OCI-LY3 (cell line): Measurements from ENCODE around the gene FNIP1.

Source experiments
- H2AFZ ChIP-seq: fragments of 200-600, 300-600 bp; shearing (Covaris generic); 2 replicates; pipeline ENCODE4 v1.6.0; 2014; ENCODE audit warnings: antibody characterized with exemption, low read depth, low read length
- H3K27ac ChIP-seq: fragments of 200-600, 300-600 bp; sonication (generic); 2 replicates; pipeline ENCODE4 v1.5.1; 2014; ENCODE audit warnings: mild to moderate bottlenecking, low read length, moderate library complexity, mixed read lengths
- H3K27me3 ChIP-seq: fragments of 200-600, 300-600 bp; sonication (generic); 2 replicates; pipeline ENCODE4 v1.6.1; 2014; ENCODE audit warnings: low read depth, low read length, mixed read lengths
- H3K36me3 ChIP-seq: fragments of 200-600, 300-600 bp; sonication (generic); replicated peaks from 2 replicates; pipeline ENCODE3; 2014; ENCODE audit warnings: low read depth, low read length, mixed read lengths
- H3K4me1 ChIP-seq: fragments of 300-600, 200-600 bp; sonication (generic); 2 replicates; pipeline ENCODE4 v1.6.1; 2014; ENCODE audit warnings: low read length, mixed read lengths
- H3K4me2 ChIP-seq: fragments of 200-600, 300-600 bp; sonication (generic); 2 replicates; pipeline ENCODE4 v1.6.1; 2014; ENCODE audit warnings: low read length, mixed read lengths
- H3K4me3 ChIP-seq: fragments of 300-600, 200-600 bp; sonication (generic); 2 replicates; pipeline ENCODE4 v1.5.1; 2014; ENCODE audit warnings: antibody characterized with exemption, mild to moderate bottlenecking, low read length, moderate library complexity
- H3K79me2 ChIP-seq: fragments of 300-600, 200-600 bp; shearing (Covaris generic); 2 replicates; pipeline ENCODE4 v1.6.1; 2014; ENCODE audit warnings: mild to moderate bottlenecking, low read length, mixed read lengths
- H3K9ac ChIP-seq: fragments of 300-600, 200-600 bp; shearing (Covaris generic); 2 replicates; pipeline ENCODE4 v1.6.0; 2014; ENCODE audit warnings: mild to moderate bottlenecking, low read length, moderate library complexity
- H3K9me3 ChIP-seq: fragments of 200-600, 300-600 bp; shearing (Covaris generic); 2 replicates; pipeline ENCODE4 v1.6.1; 2014; ENCODE audit warnings: low read length, mixed read lengths; ENCODE audit not compliant: insufficient read depth
- H4K20me1 ChIP-seq: fragments of 200-600, 300-600 bp; sonication (generic); 2 replicates; pipeline ENCODE4 v1.6.1; 2016; ENCODE audit warnings: low read length, mixed read lengths; ENCODE audit not compliant: insufficient read depth
- CTCF ChIP-seq: fragments of 200-600, 300-600 bp; sonication (generic); IDR thresholded peaks from 2 replicates; pipeline ENCODE4 v1.5.1; 2014; ENCODE audit warnings: antibody characterized with exemption, low read length, low read depth
- EZH2phosphoT487 ChIP-seq: fragments of 200-600 bp; shearing (Covaris generic); IDR thresholded peaks from 2 replicates; pipeline ENCODE4 v1.6.1; 2018; ENCODE audit warnings: antibody characterized with exemption, mixed run types, low read depth

FNIP1 gene

GRCh38 chr5:131685516-131686171, 111.2 kb downstream of the FNIP1 start:
- H3K4me1 ChIP-seq = no peaks in the 10 kb centered on the region
- no peaks in the 10 kb centered on the region for H3K9me3 ChIP-seq
- TF ChIP-seq CTCF = no peak
- no peak for TF ChIP-seq EZH2phosphoT487
- H2AFZ ChIP-seq = no peak overlapping the region
- no peak overlapping the region for H3K4me3 ChIP-seq
- no peak overlapping the region for H3K9ac ChIP-seq
- H3K27me3 ChIP-seq = no peaks in the 10 kb centered on the region
- no peaks in the 10 kb centered on the region for H3K79me2 ChIP-seq
- no peak overlapping the region for H3K27ac ChIP-seq
- H3K4me2 ChIP-seq = no peak overlapping the region
- peaks cover 2% of the 10 kb centered on the region for H3K36me3 ChIP-seq
- H4K20me1 ChIP-seq = no peaks in the 10 kb centered on the region

- Histone ChIP-seq H3K36me3 (peaks cover 2% of the 10 kb centered on the region), H3K9ac (no peak overlapping the region), H2AFZ (no peak overlapping the region), H3K9me3 (no peaks in the 10 kb centered on the region), H4K20me1 (no peaks in the 10 kb centered on the region), H3K4me3 (no peak overlapping the region), H3K4me1 (no peaks in the 10 kb centered on the region), H3K27me3 (no peaks in the 10 kb centered on the region), H3K4me2 (no peak overlapping the region), H3K79me2 (no peaks in the 10 kb centered on the region), H3K27ac (no peak overlapping the region)
- TF ChIP-seq EZH2phosphoT487 (no peak), CTCF (no peak)
These were observed 112.2 kb downstream of the FNIP1 start for GRCh38 chr5:131684595-131684994.

GRCh38 chr5:131684051-131684450, 112.8 kb downstream of the FNIP1 start:
- TF ChIP-seq CTCF (no peak), EZH2phosphoT487 (no peak)

GRCh38 chr5:131682826-131683225, 114.0 kb downstream of the FNIP1 start:
- no peaks in the 10 kb centered on the region for H4K20me1 ChIP-seq
- peaks cover 5% of the 10 kb centered on the region for H3K36me3 ChIP-seq
- H3K27me3 ChIP-seq = no peaks in the 10 kb centered on the region
- no peak for TF ChIP-seq EZH2phosphoT487
- TF ChIP-seq CTCF = no peak
- no peak overlapping the region for H3K4me3 ChIP-seq
- H3K79me2 ChIP-seq = no peaks in the 10 kb centered on the region
- no peaks in the 10 kb centered on the region for H3K9me3 ChIP-seq
- H3K27ac ChIP-seq = no peak overlapping the region
- peaks cover 2% of the 10 kb centered on the region for H3K4me1 ChIP-seq
- no peak overlapping the region for H2AFZ ChIP-seq
- no peak overlapping the region for H3K4me2 ChIP-seq
- no peak overlapping the region for H3K9ac ChIP-seq

More at GRCh38 chr5:131684051-131684450, 112.8 kb downstream of the FNIP1 start:
- H3K36me3 ChIP-seq = peaks cover 2% of the 10 kb centered on the region
- no peak overlapping the region for H3K4me3 ChIP-seq
- H3K4me2 ChIP-seq = no peak overlapping the region
- no peaks in the 10 kb centered on the region for H3K4me1 ChIP-seq
- no peaks in the 10 kb centered on the region for H3K27me3 ChIP-seq
- H2AFZ ChIP-seq = no peak overlapping the region
- no peaks in the 10 kb centered on the region for H3K79me2 ChIP-seq
- H3K9me3 ChIP-seq = no peaks in the 10 kb centered on the region
- H3K27ac ChIP-seq = no peak overlapping the region
- no peaks in the 10 kb centered on the region for H4K20me1 ChIP-seq
- no peak overlapping the region for H3K9ac ChIP-seq
